Measurements from ENCODE around the gene ADAR. TPM values are rescaled to one million over a fixed set of nuclear protein-coding genes. Genes with fewer than 3 reads are reported as not detected.

ADAR gene
- total RNA-seq, 1 donor from 2014 or later: 180 TPM

DNA sequence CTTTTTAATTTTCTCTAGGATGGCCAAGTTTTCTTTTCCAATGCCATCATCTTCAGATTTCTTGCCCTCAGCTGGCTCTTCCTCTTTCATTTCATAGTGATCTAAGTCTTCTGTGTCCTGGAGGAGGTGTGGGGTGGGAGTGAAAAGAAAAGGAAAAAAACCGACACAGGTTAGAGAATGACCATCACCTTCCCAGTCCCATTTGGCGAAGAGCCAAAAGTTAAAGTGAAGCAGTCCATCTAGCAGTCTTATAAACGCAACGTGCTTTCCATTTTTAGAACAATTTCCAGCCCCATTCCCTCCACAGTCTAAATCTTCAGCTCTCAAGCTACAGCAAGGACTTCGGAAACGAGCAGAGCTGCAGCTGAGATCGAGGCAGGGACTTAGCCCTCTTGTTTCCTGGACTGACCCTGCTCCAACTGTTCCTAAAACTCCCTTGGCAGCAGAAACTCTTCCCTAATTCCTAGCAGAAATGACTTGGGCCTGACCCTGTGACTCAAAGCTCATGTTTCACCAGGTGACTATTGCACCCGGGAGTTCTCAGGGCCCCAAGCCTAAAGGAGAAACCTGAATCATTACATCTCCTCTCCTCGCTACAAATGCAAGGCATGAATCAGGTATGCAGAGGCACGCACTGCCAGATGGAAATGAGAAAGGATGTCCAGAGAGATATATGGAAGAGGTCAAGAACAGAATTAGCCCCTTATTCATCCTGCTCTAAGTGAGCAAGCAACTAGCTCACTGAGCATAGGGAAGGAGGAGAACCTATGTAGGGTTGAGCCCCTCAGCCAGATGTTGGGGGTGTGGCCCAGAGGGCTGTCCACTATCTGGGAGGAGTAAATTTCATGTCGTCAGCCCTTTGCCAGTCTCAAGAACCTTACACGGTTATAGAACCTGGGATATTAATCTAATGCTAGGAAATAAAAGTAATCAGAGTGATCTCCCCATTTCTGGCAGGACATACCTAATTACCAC, 54.6 kb downstream of the ADAR start:
- Mint-ChIP-seq H3K27me3 (no peaks in the 10 kb centered on the region), H3K4me1 (ENCODE audit: unreplicated experiment) (peaks cover 24% of the 10 kb centered on the region), H3K27ac (no peak overlapping the region), H3K36me3 (peaks cover 32% of the 10 kb centered on the region), H3K4me3 (no peak overlapping the region), H3K9me3 (no peaks in the 10 kb centered on the region)
- TF ChIP-seq, protein P1, sequence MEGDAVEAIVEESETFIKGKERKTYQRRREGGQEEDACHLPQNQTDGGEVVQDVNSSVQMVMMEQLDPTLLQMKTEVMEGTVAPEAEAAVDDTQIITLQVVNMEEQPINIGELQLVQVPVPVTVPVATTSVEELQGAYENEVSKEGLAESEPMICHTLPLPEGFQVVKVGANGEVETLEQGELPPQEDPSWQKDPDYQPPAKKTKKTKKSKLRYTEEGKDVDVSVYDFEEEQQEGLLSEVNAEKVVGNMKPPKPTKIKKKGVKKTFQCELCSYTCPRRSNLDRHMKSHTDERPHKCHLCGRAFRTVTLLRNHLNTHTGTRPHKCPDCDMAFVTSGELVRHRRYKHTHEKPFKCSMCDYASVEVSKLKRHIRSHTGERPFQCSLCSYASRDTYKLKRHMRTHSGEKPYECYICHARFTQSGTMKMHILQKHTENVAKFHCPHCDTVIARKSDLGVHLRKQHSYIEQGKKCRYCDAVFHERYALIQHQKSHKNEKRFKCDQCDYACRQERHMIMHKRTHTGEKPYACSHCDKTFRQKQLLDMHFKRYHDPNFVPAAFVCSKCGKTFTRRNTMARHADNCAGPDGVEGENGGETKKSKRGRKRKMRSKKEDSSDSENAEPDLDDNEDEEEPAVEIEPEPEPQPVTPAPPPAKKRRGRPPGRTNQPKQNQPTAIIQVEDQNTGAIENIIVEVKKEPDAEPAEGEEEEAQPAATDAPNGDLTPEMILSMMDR (conservative IDR thresholded peaks at IDR 0.05): no peak
- no peak for DNase-seq (ENCODE audit: extremely low spot score, unreplicated experiment)

DNA sequence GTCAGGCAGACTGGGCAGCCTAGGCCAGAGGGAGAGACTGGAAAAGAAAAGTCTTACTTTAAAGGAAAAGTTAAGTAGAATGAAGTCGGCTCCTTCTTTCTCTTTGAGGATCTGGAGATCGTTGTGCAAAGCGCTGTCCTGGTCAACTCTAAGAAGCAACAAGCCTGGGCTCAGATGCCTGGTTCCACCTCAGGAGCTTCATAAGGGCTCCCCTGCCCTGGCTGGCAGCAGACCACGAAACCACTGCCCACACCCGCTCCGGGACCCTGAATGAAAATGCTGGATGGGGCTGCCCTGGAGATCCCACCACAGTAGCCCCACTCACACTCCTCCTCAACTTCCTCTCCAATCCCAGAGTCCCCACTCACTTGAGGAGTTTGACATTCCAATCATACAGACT, 56.0 kb downstream of the ADAR start:
- Mint-ChIP-seq H3K36me3 (peaks cover 32% of the 10 kb centered on the region), H3K4me3 (no peak overlapping the region), H3K9me3 (no peaks in the 10 kb centered on the region), H3K4me1 (ENCODE audit: unreplicated experiment) (peaks cover 27% of the 10 kb centered on the region), H3K27ac (no peak overlapping the region), H3K27me3 (no peaks in the 10 kb centered on the region)
- TF ChIP-seq, protein P1 (conservative IDR thresholded peaks at IDR 0.05): no peak
- no peak for DNase-seq (ENCODE audit: extremely low spot score, unreplicated experiment)

DNA sequence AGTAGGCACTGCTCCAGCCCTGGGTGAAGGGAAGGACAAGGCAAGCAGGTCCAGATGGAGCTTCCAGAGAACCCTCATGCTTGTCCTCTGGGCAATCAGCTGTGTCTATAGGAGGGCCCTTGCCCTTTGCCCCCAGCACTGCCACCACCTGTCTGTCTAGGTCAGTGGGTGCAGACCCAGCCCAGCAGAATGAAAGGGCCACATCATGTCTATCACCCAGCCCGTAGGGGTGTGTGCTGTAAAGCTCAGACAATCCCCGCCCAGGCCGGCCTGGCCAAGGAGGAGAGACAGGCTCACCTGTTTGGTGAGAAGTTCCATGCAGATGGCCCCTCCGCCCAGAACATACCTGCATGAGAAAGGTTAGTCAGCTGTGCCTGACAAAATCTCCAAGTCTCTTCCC, 56.5 kb downstream of the ADAR start:
- H3K9me3 Mint-ChIP-seq: no peaks in the 10 kb centered on the region
- H3K4me3 Mint-ChIP-seq: no peak overlapping the region
- DNase-seq (ENCODE audit: extremely low spot score, unreplicated experiment): no peak
- no peaks in the 10 kb centered on the region for H3K27me3 Mint-ChIP-seq
- peaks cover 32% of the 10 kb centered on the region for H3K36me3 Mint-ChIP-seq
- peaks cover 25% of the 10 kb centered on the region for H3K4me1 Mint-ChIP-seq (ENCODE audit: unreplicated experiment)
- no peak overlapping the region for H3K27ac Mint-ChIP-seq
- TF ChIP-seq, protein P1 (conservative IDR thresholded peaks at IDR 0.05): no peak

DNA sequence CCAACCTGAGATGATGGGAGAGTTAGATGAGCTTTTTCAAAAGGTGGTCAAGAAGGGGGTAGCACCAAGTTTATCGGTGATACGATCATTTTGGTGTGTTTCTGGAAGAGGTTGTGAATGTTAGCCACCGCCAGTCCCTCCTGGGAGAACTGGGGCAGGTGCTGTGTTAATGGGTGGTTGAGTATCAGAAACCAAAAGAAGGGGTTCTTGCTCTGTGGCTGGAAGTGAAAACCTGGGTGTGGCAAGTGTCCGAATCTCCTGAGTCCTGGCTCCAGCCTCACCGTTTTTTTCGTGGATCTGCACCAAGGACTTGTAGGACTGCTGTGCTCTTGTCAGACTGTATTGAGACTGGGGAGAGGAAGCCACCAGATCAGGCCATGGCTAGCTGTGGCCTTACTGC, 57.3 kb downstream of the ADAR start:
- peaks cover 28% of the 10 kb centered on the region for H3K36me3 Mint-ChIP-seq
- H3K27me3 Mint-ChIP-seq: no peaks in the 10 kb centered on the region
- H3K9me3 Mint-ChIP-seq: no peaks in the 10 kb centered on the region
- no peak for DNase-seq (ENCODE audit: extremely low spot score, unreplicated experiment)
- no peak overlapping the region for H3K4me3 Mint-ChIP-seq
- no peak overlapping the region for H3K27ac Mint-ChIP-seq
- TF ChIP-seq, protein P1 (conservative IDR thresholded peaks at IDR 0.05): no peak
- H3K4me1 Mint-ChIP-seq (ENCODE audit: unreplicated experiment): peaks cover 16% of the 10 kb centered on the region

DNA sequence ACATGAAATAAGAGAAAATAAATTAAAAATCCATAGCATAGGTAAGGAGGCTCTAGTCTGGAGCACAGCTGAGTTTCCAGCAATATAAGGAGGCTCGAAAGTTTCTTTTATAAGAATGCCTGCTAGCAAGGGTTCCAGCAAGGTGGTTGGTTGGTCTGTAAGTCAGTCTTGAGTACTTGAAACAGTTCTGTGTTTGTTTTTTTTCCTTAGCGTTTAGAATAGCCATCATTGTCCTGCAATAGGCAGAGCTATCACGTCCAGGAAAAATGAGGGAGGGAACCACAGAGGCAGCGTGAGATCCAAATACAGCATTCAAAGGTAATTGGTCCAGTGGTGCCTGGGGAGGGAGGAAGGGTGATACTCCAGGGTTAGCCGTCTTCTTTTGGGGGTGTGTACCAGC, 57.9 kb downstream of the ADAR start:
- H3K27me3 Mint-ChIP-seq: no peaks in the 10 kb centered on the region
- DNase-seq (ENCODE audit: extremely low spot score, unreplicated experiment): no peak
- peaks cover 26% of the 10 kb centered on the region for H3K36me3 Mint-ChIP-seq
- H3K27ac Mint-ChIP-seq: no peak overlapping the region
- peaks cover 15% of the 10 kb centered on the region for H3K4me1 Mint-ChIP-seq (ENCODE audit: unreplicated experiment)
- TF ChIP-seq, protein P1 (conservative IDR thresholded peaks at IDR 0.05): no peak
- no peak overlapping the region for H3K4me3 Mint-ChIP-seq
- H3K9me3 Mint-ChIP-seq: no peaks in the 10 kb centered on the region

All from type B pancreatic cell (in vitro differentiated cells).